Cardiac muscle cell (in vitro differentiated cells and primary cell): ENCODE data around the gene CFAP141. TPM values are rescaled to one million over a fixed set of nuclear protein-coding genes. Genes with fewer than 3 reads are reported as not detected.

Experiments
- DNase-seq, 2 donors: peaks; one replicate each; pipeline versions ENCODE4 v3.0.0 to v3.0.0-alpha.2; 2010 to 2017; ENCODE audit warnings: low read depth in 1 of 2, low spot score in 1 of 2
- H3K27ac ChIP-seq: fragments of 200-600 bp; sonication (generic); 2 replicates; pipeline ENCODE4 v1.5.1; 2016
- H3K27me3 ChIP-seq: fragments of 200-600 bp; sonication (generic); 2 replicates; pipeline ENCODE4 v1.6.0; 2016; ENCODE audit warnings: control low read depth
- H3K36me3 ChIP-seq: fragments of 200-600 bp; sonication (generic); 2 replicates; pipeline ENCODE4 v1.5.1; 2016; ENCODE audit warnings: control low read depth
- H3K4me1 ChIP-seq: fragments of 200-600 bp; sonication (generic); 2 replicates; pipeline ENCODE4 v1.8.1; 2017; ENCODE audit warnings: low read depth, mild to moderate bottlenecking, mixed run types
- H3K4me3 ChIP-seq: fragments of 200-600 bp; sonication (generic); 2 replicates; pipeline ENCODE4 v1.5.1; 2016; ENCODE audit warnings: mild to moderate bottlenecking
- H3K9me3 ChIP-seq: fragments of 200-600 bp; sonication (generic); 2 replicates; pipeline ENCODE4 v1.5.1; 2017; ENCODE audit warnings: low read depth, mild to moderate bottlenecking, control low read depth
- polyA plus RNA-seq: library from polyadenylated mRNA; unstranded; fragments of >200 nt; fragmentation: Nextera tagmentation; extraction: Ambion mirVana; gene quantifications from 2 replicates; pipeline ENCODE4 v1.2.1, GENCODE V29; 2016
- total RNA-seq: library from RNA; depleted of rRNA; stranded (reverse); fragments of >200 nt; gene quantifications from 2 replicates; pipeline ENCODE4 v1.2.3, GENCODE V29; 2016
- TF ChIP-seq, protein P1 (sequence below): IDR thresholded peaks from 2 replicates; pipeline ENCODE4 v1.5.1; 2012; ENCODE audit warnings: low read depth, mild to moderate bottlenecking, low read length

The CFAP141 gene
- total and polyA plus RNA-seq, 2 experiments from 2014 or later, result not detected

DNA sequence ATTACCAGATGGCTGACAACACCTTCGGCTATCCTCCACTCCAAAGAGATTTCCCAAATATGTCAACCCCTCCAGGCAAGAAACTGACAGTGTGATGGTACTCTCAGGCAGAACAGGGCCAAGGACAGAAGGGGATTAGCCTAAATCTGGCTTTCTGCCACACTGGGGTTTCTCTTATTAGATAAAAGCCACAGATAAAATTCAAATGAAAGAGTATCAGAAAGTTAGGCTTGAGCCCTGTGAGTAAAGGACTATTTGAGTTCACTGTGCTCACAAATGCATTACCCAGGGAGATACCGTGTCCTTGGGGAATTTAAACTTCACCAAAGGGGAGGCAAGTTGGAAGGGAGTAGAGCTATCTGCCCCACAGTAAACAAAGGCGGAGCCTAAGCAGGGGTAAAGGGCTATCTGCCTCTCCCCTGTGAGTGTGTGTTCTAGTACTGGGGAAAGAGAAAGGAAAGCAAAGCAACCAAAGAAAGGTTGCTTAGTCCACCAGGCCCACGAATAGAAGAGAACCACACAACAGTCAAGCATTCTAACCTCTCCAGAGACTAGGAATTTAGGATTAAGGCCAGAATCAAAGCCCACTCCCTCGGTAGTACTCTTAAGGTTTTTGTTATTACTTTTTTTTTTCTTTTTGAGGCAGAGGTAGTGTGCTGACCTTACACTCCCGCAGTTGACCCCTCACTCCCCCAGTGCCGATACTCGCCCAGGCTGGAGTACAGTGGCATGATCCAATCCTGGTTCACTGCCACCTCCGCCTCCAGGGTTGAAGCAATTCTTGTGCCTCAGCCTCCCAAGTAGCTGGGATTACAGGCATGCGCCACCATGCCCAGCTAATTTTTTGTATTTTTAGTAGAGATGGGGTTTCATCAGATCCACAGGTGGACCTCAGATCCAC lies 27.0 kb downstream of the CFAP141 start:
- DNase-seq, result peak in 1 of 2 donors; percentile 54
- Histone ChIP-seq H3K36me3 (no peaks in the 10 kb centered on the region), H3K27ac (peak overlapping the region; percentile 52), H3K27me3 (no peaks in the 10 kb centered on the region), H3K4me3 (no peak overlapping the region), H3K9me3 (no peaks in the 10 kb centered on the region), H3K4me1 (peaks cover 18% of the 10 kb centered on the region)
- TF ChIP-seq, protein P1, sequence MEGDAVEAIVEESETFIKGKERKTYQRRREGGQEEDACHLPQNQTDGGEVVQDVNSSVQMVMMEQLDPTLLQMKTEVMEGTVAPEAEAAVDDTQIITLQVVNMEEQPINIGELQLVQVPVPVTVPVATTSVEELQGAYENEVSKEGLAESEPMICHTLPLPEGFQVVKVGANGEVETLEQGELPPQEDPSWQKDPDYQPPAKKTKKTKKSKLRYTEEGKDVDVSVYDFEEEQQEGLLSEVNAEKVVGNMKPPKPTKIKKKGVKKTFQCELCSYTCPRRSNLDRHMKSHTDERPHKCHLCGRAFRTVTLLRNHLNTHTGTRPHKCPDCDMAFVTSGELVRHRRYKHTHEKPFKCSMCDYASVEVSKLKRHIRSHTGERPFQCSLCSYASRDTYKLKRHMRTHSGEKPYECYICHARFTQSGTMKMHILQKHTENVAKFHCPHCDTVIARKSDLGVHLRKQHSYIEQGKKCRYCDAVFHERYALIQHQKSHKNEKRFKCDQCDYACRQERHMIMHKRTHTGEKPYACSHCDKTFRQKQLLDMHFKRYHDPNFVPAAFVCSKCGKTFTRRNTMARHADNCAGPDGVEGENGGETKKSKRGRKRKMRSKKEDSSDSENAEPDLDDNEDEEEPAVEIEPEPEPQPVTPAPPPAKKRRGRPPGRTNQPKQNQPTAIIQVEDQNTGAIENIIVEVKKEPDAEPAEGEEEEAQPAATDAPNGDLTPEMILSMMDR, result no peak

DNA sequence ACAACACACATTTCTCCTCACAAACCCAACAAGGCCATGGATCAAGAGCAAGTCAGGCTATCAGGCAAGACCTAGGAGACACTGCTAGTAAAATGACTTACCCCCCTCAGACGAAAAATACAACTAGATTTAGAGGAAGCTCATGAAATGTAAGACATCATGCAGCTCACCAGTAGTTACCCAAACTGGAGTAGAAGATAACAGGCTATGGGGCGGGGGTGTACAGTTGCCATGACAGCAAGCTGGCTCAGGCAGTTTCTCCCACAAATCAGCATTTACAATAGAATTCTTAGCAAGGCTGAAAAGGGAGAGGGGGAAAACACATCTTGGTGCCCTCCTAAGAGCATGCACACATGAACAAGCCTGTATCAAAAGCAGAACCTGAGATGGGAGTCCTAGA lies 28.1 kb downstream of the CFAP141 start:
- no peak overlapping the region for H3K4me3 ChIP-seq
- DNase-seq, result peak in 1 of 2 donors; percentile 33

DNA sequence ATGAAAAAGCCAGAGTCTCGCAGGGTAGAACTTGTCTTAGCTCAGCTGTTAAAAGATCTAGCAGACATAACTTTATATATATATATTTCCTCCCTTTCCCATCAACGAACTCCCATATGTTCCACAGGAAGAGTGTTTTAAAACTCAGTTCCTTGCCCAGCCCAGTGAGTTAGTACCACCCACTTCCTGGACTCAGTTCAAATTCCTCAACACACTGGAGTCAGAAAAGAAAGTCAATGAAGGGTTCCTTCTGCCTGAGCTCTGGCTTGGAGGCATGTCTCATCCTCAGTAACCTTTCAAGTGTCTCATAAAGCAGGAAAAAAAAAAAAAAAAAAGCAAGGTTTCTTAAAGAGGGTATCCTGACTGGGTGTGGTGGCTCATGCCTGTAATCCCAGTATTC lies 29.8 kb downstream of the CFAP141 start:
- H3K36me3 ChIP-seq, result peaks cover 17% of the 10 kb centered on the region

More for the DNA sequence above, 28.1 kb downstream of the CFAP141 start:
- Histone ChIP-seq H3K9me3 (no peaks in the 10 kb centered on the region), H3K36me3 (peaks cover 2% of the 10 kb centered on the region), H3K27ac (peak overlapping the region; percentile 41), H3K4me1 (peaks cover 18% of the 10 kb centered on the region), H3K27me3 (no peaks in the 10 kb centered on the region)
- TF ChIP-seq, protein P1, result no peak

DNA sequence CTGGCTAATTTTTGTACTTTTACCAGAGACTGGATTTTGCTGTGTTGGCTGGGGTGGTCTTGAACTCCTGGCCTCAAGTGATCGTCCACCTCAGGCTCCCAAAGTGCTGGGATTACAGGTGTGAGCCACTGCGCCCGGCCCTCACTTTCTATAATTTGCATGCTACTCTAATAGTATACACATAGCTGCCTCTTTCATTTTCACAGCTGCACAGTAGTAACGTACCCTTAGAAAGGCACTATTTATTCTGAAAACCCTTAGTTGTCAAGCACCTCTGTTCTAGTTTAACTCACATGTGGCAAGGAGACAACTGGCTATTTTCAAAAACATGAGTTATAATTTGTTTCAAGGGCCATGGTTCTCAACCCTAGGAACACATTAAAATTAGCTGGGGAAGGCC lies 31.5 kb downstream of the CFAP141 start:
- no peak overlapping the region for H3K4me3 ChIP-seq
- peaks cover 31% of the 10 kb centered on the region for H3K36me3 ChIP-seq
- H3K9me3 ChIP-seq, result no peaks in the 10 kb centered on the region
- TF ChIP-seq, protein P1, result no peak
- H3K27ac ChIP-seq, result no peak overlapping the region
- no peaks in the 10 kb centered on the region for H3K27me3 ChIP-seq
- DNase-seq, result no peak
- peaks cover 10% of the 10 kb centered on the region for H3K4me1 ChIP-seq

More for the DNA sequence above, 29.8 kb downstream of the CFAP141 start:
- TF ChIP-seq, protein P1, result no peak
- DNase-seq, result peak in 1 of 2 donors; percentile 89
- H3K9me3 ChIP-seq, result no peaks in the 10 kb centered on the region
- no peak overlapping the region for H3K4me3 ChIP-seq
- peaks cover 11% of the 10 kb centered on the region for H3K4me1 ChIP-seq
- no peaks in the 10 kb centered on the region for H3K27me3 ChIP-seq
- H3K27ac ChIP-seq, result no peak overlapping the region

DNA sequence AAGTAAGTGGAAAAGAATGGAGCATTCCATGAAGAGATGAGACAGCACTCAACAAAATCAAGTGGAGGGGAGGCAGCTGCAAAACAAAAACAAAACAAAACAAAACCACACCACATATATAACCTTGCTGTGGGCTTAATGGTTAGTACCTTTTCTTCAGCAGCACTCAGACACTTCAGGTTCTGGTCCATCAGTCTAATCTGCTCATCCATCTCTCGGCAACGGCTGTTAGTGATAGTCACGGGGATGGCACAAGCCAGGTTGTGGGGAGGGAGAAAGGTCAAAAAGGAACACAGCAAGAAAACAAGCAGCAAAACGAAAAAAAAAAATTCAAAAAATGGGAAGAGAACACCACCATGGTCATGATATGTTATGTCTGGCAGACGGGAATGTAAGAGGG lies 34.3 kb downstream of the CFAP141 start:
- Histone ChIP-seq H3K27ac (no peak overlapping the region), H3K4me3 (no peak overlapping the region), H3K9me3 (no peaks in the 10 kb centered on the region), H3K27me3 (no peaks in the 10 kb centered on the region), H3K36me3 (peaks cover 53% of the 10 kb centered on the region), H3K4me1 (no peaks in the 10 kb centered on the region)
- DNase-seq, result no peak
- TF ChIP-seq, protein P1, result no peak
